ENCODE data around the gene NCKAP5. TPM values are rescaled to one million over a fixed set of nuclear protein-coding genes. Genes with fewer than 3 reads are reported as not detected.

NCKAP5 gene
- polyA plus RNA-seq, 2 of the 4 experiments (the other 2 are of a cell fraction) = 3.0 to 4.1 TPM

DNA sequence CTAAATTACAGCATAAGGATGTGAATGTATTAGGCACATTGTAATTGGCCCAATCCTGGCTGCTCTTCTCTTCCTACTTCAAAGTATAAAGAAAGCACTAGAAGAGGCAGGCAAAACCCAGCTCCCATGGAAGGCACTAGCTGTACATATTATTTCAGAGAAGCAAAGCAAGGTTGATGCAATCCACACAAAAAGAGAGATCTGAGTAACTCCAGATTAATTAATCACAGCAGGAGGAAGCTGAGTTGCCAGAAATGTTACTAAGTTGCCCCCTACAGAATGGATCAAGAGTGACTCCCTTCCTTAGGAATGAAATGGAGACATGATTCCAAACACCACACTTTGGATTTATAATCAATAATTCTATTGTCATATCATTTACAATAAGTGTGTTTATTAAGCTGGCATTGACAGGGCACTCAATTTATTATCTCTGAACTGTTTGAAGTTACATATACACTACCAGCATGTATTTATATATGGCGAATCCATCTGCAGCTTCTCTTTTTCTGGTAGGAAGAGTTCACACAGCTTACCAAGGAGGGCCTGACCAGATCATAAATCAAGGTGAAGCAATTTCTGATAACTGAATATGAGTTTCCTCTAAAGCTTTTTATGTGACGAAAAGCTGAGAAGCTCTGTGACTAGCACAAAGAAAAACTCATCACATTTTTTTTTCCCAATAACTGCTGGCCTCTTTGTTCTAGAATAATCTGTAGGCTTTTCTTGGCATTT is 505.2 kb downstream of the NCKAP5 start:
- no peak for FAIRE-seq
- TF ChIP-seq ELK1 (IDR thresholded peaks at IDR 0.05; ENCODE audit: low read depth, low read length) = no peak
- no peak for TF ChIP-seq RCOR1 (IDR thresholded peaks at IDR 0.05; ENCODE audit: low read depth, low read length)
- TF ChIP-seq MAZ (IDR thresholded peaks at IDR 0.05; ENCODE audit: borderline replicate concordance, low read depth, low read length) = no peak
- no peak for TF ChIP-seq KDM5A (IDR thresholded peaks at IDR 0.05)
- no peak for TF ChIP-seq CHD4 (IDR thresholded peaks at IDR 0.05; ENCODE audit: borderline replicate concordance)
- no peak for TF ChIP-seq ZNF302 (CRISPR knock-in tag; IDR thresholded peaks at IDR 0.05)
- no peak for TF ChIP-seq JUN (IDR thresholded peaks at IDR 0.05)
- TF ChIP-seq MAFK (IDR thresholded peaks at IDR 0.05; ENCODE audit: partially characterized antibody) = no peak
- TF ChIP-seq JUNB (IDR thresholded peaks at IDR 0.05) = no peak
- TF ChIP-seq, protein P1, sequence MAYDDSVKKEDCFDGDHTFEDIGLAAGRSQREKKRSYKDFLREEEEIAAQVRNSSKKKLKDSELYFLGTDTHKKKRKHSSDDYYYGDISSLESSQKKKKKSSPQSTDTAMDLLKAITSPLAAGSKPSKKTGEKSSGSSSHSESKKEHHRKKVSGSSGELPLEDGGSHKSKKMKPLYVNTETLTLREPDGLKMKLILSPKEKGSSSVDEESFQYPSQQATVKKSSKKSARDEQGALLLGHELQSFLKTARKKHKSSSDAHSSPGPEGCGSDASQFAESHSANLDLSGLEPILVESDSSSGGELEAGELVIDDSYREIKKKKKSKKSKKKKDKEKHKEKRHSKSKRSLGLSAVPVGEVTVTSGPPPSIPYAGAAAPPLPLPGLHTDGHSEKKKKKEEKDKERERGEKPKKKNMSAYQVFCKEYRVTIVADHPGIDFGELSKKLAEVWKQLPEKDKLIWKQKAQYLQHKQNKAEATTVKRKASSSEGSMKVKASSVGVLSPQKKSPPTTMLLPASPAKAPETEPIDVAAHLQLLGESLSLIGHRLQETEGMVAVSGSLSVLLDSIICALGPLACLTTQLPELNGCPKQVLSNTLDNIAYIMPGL (CRISPR knock-in tag; IDR thresholded peaks at IDR 0.05; ENCODE audit: borderline replicate concordance) = no peak
- TF ChIP-seq POLR2A (IDR thresholded peaks at IDR 0.05; ENCODE audit: low read length) = no peak
- TF ChIP-seq HOXB13 (CRISPR knock-in tag; IDR thresholded peaks at IDR 0.05; ENCODE audit: low read depth) = no peak
- POLR2A ChIA-PET = no interaction called here
- H3K27ac ChIP-seq = no peak overlapping the region
- H3K4me3 ChIP-seq = no peak overlapping the region
- DNase-seq (ENCODE audit: low read depth in 1 of 2, low spot score in 1 of 2) = no peak
- no peaks in the 10 kb centered on the region for H3K9me3 ChIP-seq
- no peak overlapping the region for H3K4me2 ChIP-seq
- ATAC-seq = no peak
- H3K4me1 ChIP-seq = no peaks in the 10 kb centered on the region
- CTCF ChIA-PET = interaction anchor here (0.6 kb wide), 2 partner anchors 102 to 477 kb away, joined by 3 read pairs; no protein-coding TSS in a partner anchor
- WGBS (ENCODE audit: missing lambda C conversion rate) = 83% methylated on average over 2 of the region's 2 CpGs

GRCh38 chr2:133061874-133062593 is 506.2 kb downstream of the NCKAP5 start:
- H3K4me2 ChIP-seq = no peak overlapping the region
- 34% methylated on average over 3 of the region's 3 CpGs for WGBS (ENCODE audit: missing lambda C conversion rate)
- no peak for ATAC-seq
- no peak overlapping the region for H3K27ac ChIP-seq
- H3K4me3 ChIP-seq = no peak overlapping the region
- DNase-seq (ENCODE audit: low read depth in 1 of 2, low spot score in 1 of 2) = no peak
- POLR2A ChIA-PET = no interaction called here
- no peak for FAIRE-seq
- TF ChIP-seq CBX8 (IDR thresholded peaks at IDR 0.05) = no peak
- TF ChIP-seq ZFP36 (IDR thresholded peaks at IDR 0.05; ENCODE audit: borderline replicate concordance, partially characterized antibody) = no peak
- TF ChIP-seq RFX5 (IDR thresholded peaks at IDR 0.05) = no peak
- no peak for TF ChIP-seq EHF (CRISPR knock-in tag; IDR thresholded peaks at IDR 0.05)
- TF ChIP-seq, protein P2, sequence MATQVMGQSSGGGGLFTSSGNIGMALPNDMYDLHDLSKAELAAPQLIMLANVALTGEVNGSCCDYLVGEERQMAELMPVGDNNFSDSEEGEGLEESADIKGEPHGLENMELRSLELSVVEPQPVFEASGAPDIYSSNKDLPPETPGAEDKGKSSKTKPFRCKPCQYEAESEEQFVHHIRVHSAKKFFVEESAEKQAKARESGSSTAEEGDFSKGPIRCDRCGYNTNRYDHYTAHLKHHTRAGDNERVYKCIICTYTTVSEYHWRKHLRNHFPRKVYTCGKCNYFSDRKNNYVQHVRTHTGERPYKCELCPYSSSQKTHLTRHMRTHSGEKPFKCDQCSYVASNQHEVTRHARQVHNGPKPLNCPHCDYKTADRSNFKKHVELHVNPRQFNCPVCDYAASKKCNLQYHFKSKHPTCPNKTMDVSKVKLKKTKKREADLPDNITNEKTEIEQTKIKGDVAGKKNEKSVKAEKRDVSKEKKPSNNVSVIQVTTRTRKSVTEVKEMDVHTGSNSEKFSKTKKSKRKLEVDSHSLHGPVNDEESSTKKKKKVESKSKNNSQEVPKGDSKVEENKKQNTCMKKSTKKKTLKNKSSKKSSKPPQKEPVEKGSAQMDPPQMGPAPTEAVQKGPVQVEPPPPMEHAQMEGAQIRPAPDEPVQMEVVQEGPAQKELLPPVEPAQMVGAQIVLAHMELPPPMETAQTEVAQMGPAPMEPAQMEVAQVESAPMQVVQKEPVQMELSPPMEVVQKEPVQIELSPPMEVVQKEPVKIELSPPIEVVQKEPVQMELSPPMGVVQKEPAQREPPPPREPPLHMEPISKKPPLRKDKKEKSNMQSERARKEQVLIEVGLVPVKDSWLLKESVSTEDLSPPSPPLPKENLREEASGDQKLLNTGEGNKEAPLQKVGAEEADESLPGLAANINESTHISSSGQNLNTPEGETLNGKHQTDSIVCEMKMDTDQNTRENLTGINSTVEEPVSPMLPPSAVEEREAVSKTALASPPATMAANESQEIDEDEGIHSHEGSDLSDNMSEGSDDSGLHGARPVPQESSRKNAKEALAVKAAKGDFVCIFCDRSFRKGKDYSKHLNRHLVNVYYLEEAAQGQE (IDR thresholded peaks at IDR 0.05) = 0 out of 2 replicates have a peak, but pooled peaks have one; percentile 6
- H3K4me1 ChIP-seq = no peaks in the 10 kb centered on the region
- no peaks in the 10 kb centered on the region for H3K9me3 ChIP-seq
- CTCF ChIA-PET = interaction anchor here (0.6 kb wide), 1 partner anchor 478 kb away, joined by 3 read pairs; no protein-coding TSS in a partner anchor

Measured in A549 (cell line).